Neural crest cell (in vitro differentiated cells): ENCODE results near the gene KRT6B. TPM values are rescaled to one million over a fixed set of nuclear protein-coding genes. Genes with fewer than 3 reads are reported as not detected.
"Not testable (repeated sequence)": the region's sequence is repeated elsewhere in the genome, so short reads cannot be mapped to it uniquely, and the experiment has no call there.

Experiments
- DNase-seq: peaks from one replicate; pipeline ENCODE4 v3.0.0; 2021; ENCODE audit warnings: low read depth, mixed read lengths, low spot score
- H3K27ac Mint-ChIP-seq: one replicate; pipeline ENCODE4 v1.8.0; 2021; ENCODE audit warnings: mild to moderate bottlenecking, mixed read lengths; ENCODE audit not compliant: unreplicated experiment
- H3K27me3 Mint-ChIP-seq: 2 replicates; pipeline ENCODE4 v1.8.0; 2021; ENCODE audit warnings: low read depth, mild to moderate bottlenecking, mixed read lengths
- H3K36me3 Mint-ChIP-seq: 2 replicates; pipeline ENCODE4 v1.8.0; 2021; ENCODE audit warnings: low read depth, mild to moderate bottlenecking, mixed read lengths
- H3K4me1 Mint-ChIP-seq: 2 replicates; pipeline ENCODE4 v1.8.0; 2021; ENCODE audit warnings: mixed read lengths
- H3K4me3 Mint-ChIP-seq: one replicate; pipeline ENCODE4 v1.8.0; 2021; ENCODE audit warnings: mild to moderate bottlenecking, mixed read lengths
- H3K9me3 Mint-ChIP-seq: 2 replicates; pipeline ENCODE4 v1.8.0; 2021; ENCODE audit warnings: mixed read lengths
- CTCF ChIP-seq: fragments of 200-600 bp; sonication (generic); conservative IDR thresholded peaks from 2 replicates; pipeline ENCODE4 v1.5.0; 2021; ENCODE audit warnings: antibody characterized with exemption, mild to moderate bottlenecking
- long read RNA-seq: library from polyadenylated mRNA; unstranded; transcript quantifications from one replicate; pipeline ENCODE4 v2.0.0, GENCODE V29; 2020
- total RNA-seq: library from RNA; stranded (reverse); gene quantifications from 2 replicates; pipeline ENCODE4 v1.2.1, GENCODE V29; 2021

The KRT6B gene
- total RNA-seq = not detected in 2 replicates
- long read RNA-seq = 0 reads

GRCh38 chr12:52452101-52452500 is at the start of gene KRT6B:
Gene KRT6B (minus strand): TSS chr12:52452146. CDS start chr12:52452078, 68 bp downstream.
- Mint-ChIP-seq H3K36me3 (no peaks in the 10 kb centered on the region), H3K27ac (no peak within 1 kb of the TSS)
- TF ChIP-seq CTCF = no peak

GRCh38 chr12:52501490-52501889 is 49.5 kb upstream of the KRT6B start:
- Mint-ChIP-seq H3K4me3 (no peak overlapping the region), H3K27me3 (peaks cover 12% of the 10 kb centered on the region), H3K36me3 (no peaks in the 10 kb centered on the region), H3K27ac (no peak overlapping the region), H3K9me3 (peaks cover 3% of the 10 kb centered on the region), H3K4me1 (no peaks in the 10 kb centered on the region)
- TF ChIP-seq CTCF = no peak
- no peak for DNase-seq

More at GRCh38 chr12:52452101-52452500, at the start of gene KRT6B:
- H3K9me3 Mint-ChIP-seq = no peaks in the 10 kb centered on the region
- H3K27me3 Mint-ChIP-seq = peaks cover 9% of the 10 kb centered on the region
- H3K4me1 Mint-ChIP-seq = peaks cover 14% of the 10 kb centered on the region
- DNase-seq = no peak
- no peak within 1 kb of the TSS for H3K4me3 Mint-ChIP-seq

GRCh38 chr12:52500574-52500973 is 48.6 kb upstream of the KRT6B start:
- H3K9me3 Mint-ChIP-seq, H3K27ac Mint-ChIP-seq, H3K36me3 Mint-ChIP-seq, DNase-seq, H3K4me1 Mint-ChIP-seq, H3K4me3 Mint-ChIP-seq: not testable (repeated sequence)
- peaks cover 14% of the 10 kb centered on the region for H3K27me3 Mint-ChIP-seq

GRCh38 chr12:52499806-52500560 is 48.0 kb upstream of the KRT6B start:
- no peak for TF ChIP-seq CTCF
- H3K36me3 Mint-ChIP-seq = no peaks in the 10 kb centered on the region
- no peak for DNase-seq
- no peak overlapping the region for H3K27ac Mint-ChIP-seq
- no peak overlapping the region for H3K4me3 Mint-ChIP-seq
- peaks cover 3% of the 10 kb centered on the region for H3K9me3 Mint-ChIP-seq
- H3K27me3 Mint-ChIP-seq = peaks cover 15% of the 10 kb centered on the region
- H3K4me1 Mint-ChIP-seq = no peaks in the 10 kb centered on the region

- DNase-seq = no peak
- no peaks in the 10 kb centered on the region for H3K36me3 Mint-ChIP-seq
- H3K4me3 Mint-ChIP-seq = no peak overlapping the region
- H3K9me3 Mint-ChIP-seq = peaks cover 3% of the 10 kb centered on the region
- H3K27ac Mint-ChIP-seq = no peak overlapping the region
- H3K4me1 Mint-ChIP-seq = no peaks in the 10 kb centered on the region
- TF ChIP-seq CTCF = no peak
- peaks cover 22% of the 10 kb centered on the region for H3K27me3 Mint-ChIP-seq
Measured at GRCh38 chr12:52498946-52499345, 47.0 kb upstream of the KRT6B start.

- H3K27ac Mint-ChIP-seq = no peak overlapping the region
- no peaks in the 10 kb centered on the region for H3K36me3 Mint-ChIP-seq
- H3K4me1 Mint-ChIP-seq = no peaks in the 10 kb centered on the region
- H3K9me3 Mint-ChIP-seq = peaks cover 3% of the 10 kb centered on the region
- TF ChIP-seq CTCF = no peak
- no peak for DNase-seq
- no peak overlapping the region for H3K4me3 Mint-ChIP-seq
- H3K27me3 Mint-ChIP-seq = peaks cover 26% of the 10 kb centered on the region
Measured at GRCh38 chr12:52497975-52498374, 46.0 kb upstream of the KRT6B start.
